ENCODE measurements around the gene MAFB. TPM values are rescaled to one million over a fixed set of nuclear protein-coding genes. Genes with fewer than 3 reads are reported as not detected.

Gene MAFB
- total and polyA plus RNA-seq, 2 donors from 2014 or later: 10.4 to 39.6 TPM

GRCh38 chr20:40710603-40711002 lies 21.6 kb upstream of the MAFB start:
- H3K4me1 ChIP-seq (ENCODE audit: control insufficient read depth in 2 of 3, insufficient read depth in 2 of 3, low read depth in 1 of 3, low read length in 3 of 3): peaks cover 0 to 4% (median 0%) of the 10 kb centered on the region in 3 donors
- no peak overlapping the region for H3K27ac ChIP-seq (ENCODE audit: low read depth in 2 of 2, low read length in 2 of 2)
- no peak overlapping the region for H3K9ac ChIP-seq (ENCODE audit: low read length in 3 of 3)
- H3K27me3 ChIP-seq (ENCODE audit: control insufficient read depth, insufficient read depth, low read length): no peaks in the 10 kb centered on the region
- intact Hi-C loops (cut with DNase I): no loop called here
- TF ChIP-seq, protein P1, sequence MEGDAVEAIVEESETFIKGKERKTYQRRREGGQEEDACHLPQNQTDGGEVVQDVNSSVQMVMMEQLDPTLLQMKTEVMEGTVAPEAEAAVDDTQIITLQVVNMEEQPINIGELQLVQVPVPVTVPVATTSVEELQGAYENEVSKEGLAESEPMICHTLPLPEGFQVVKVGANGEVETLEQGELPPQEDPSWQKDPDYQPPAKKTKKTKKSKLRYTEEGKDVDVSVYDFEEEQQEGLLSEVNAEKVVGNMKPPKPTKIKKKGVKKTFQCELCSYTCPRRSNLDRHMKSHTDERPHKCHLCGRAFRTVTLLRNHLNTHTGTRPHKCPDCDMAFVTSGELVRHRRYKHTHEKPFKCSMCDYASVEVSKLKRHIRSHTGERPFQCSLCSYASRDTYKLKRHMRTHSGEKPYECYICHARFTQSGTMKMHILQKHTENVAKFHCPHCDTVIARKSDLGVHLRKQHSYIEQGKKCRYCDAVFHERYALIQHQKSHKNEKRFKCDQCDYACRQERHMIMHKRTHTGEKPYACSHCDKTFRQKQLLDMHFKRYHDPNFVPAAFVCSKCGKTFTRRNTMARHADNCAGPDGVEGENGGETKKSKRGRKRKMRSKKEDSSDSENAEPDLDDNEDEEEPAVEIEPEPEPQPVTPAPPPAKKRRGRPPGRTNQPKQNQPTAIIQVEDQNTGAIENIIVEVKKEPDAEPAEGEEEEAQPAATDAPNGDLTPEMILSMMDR (IDR thresholded peaks at IDR 0.05; ENCODE audit: borderline replicate concordance, extremely low read depth, insufficient read depth): no peak
- FAIRE-seq: no peak
- H3K4me3 ChIP-seq (ENCODE audit: low read length in 3 of 3): no peak overlapping the region
- no peaks in the 10 kb centered on the region for H3K36me3 ChIP-seq (ENCODE audit: control insufficient read depth in 2 of 3, insufficient read depth in 3 of 3, low read length in 3 of 3)
- no peaks in the 10 kb centered on the region for H3K9me3 ChIP-seq (ENCODE audit: control insufficient read depth in 2 of 3, insufficient read depth in 1 of 3, low read length in 3 of 3)
- peak in 2 of 5 donors; percentile 22 to 26 for DNase-seq

- Histone ChIP-seq H3K4me3 (ENCODE audit: low read length in 3 of 3) (no peak overlapping the region), H3K27ac (ENCODE audit: low read depth in 2 of 2, low read length in 2 of 2) (no peak overlapping the region), H3K9ac (ENCODE audit: low read length in 3 of 3) (peak overlapping the region in 1 of 3 donors; percentile 19), H3K9me3 (ENCODE audit: control insufficient read depth in 2 of 3, insufficient read depth in 1 of 3, low read length in 3 of 3) (no peaks in the 10 kb centered on the region), H3K36me3 (ENCODE audit: control insufficient read depth in 2 of 3, insufficient read depth in 3 of 3, low read length in 3 of 3) (no peaks in the 10 kb centered on the region), H3K27me3 (ENCODE audit: control insufficient read depth, insufficient read depth, low read length) (no peaks in the 10 kb centered on the region), H3K4me1 (ENCODE audit: control insufficient read depth in 2 of 3, insufficient read depth in 2 of 3, low read depth in 1 of 3, low read length in 3 of 3) (peaks cover 0 to 4% (median 0%) of the 10 kb centered on the region in 3 donors)
- peak in 4 of 5 donors; percentile 67 to 86 (median 78) for DNase-seq
- FAIRE-seq: peak; percentile 35
- intact Hi-C loops (cut with DNase I): no loop called here
- TF ChIP-seq, protein P1 (IDR thresholded peaks at IDR 0.05; ENCODE audit: borderline replicate concordance, extremely low read depth, insufficient read depth): peak; percentile 28
These were observed 18.0 kb upstream of the MAFB start for GRCh38 chr20:40706977-40707582.

DNA sequence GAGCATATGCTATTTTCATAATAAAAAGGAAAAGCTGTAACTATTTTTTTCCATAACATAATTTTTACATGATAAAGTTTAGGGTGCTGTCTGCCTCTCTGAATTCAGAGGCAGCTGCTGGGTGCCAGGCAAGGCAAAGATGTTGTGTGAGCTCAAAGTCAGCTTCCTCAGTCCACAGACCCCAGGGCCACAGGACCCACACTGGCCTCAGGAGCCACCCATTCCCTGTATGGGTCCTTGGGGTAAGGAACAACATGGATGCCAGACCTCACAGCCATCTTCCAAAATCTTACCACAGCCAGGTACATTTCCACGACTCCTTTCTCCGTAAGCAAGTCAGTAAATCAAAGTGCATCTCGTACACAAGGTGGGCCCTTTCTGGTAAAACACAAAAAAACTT lies 16.4 kb upstream of the MAFB start:
- Histone ChIP-seq H3K4me1 (ENCODE audit: control insufficient read depth in 2 of 3, insufficient read depth in 2 of 3, low read depth in 1 of 3, low read length in 3 of 3) (peaks cover 0 to 4% (median 0%) of the 10 kb centered on the region in 3 donors), H3K4me3 (ENCODE audit: low read length in 3 of 3) (no peak overlapping the region), H3K36me3 (ENCODE audit: control insufficient read depth in 2 of 3, insufficient read depth in 3 of 3, low read length in 3 of 3) (no peaks in the 10 kb centered on the region), H3K27me3 (ENCODE audit: control insufficient read depth, insufficient read depth, low read length) (no peaks in the 10 kb centered on the region), H3K9me3 (ENCODE audit: control insufficient read depth in 2 of 3, insufficient read depth in 1 of 3, low read length in 3 of 3) (no peaks in the 10 kb centered on the region), H3K27ac (ENCODE audit: low read depth in 2 of 2, low read length in 2 of 2) (no peak overlapping the region), H3K9ac (ENCODE audit: low read length in 3 of 3) (no peak overlapping the region)
- DNase-seq (no peak), FAIRE-seq (no peak)
- intact Hi-C loops (cut with DNase I): no loop called here
- TF ChIP-seq, protein P1 (IDR thresholded peaks at IDR 0.05; ENCODE audit: borderline replicate concordance, extremely low read depth, insufficient read depth): no peak

Data from kidney (tissue), 14 donors.